PC-9 (cell line): ENCODE results near the gene PHF21A. TPM values are rescaled to one million over a fixed set of nuclear protein-coding genes. Genes with fewer than 3 reads are reported as not detected.

ENCODE experiments used
- BruUV-seq: library from RNA; stranded (reverse); fragments of 400-500 nt; replicated peaks from 2 replicates; lab custom pipeline; 2021; lab: Mats Ljungman, UMichigan
- CTCF ChIA-PET: fragments of 300-600 bp; sonication (Branson Sonifier 250); formaldehyde crosslinking; loops from one replicate; lab custom pipeline; 2022; ENCODE audit warnings: antibody characterized with exemption; lab: Charles Lee
- POLR2A ChIA-PET: fragments of 300-600 bp; sonication (Branson Sonifier 250); formaldehyde crosslinking; loops from one replicate; lab custom pipeline; 2022; ENCODE audit warnings: antibody characterized with exemption; ENCODE audit not compliant: unreplicated experiment; lab: Charles Lee
- DNase-seq, 2 experiments: peaks; one replicate each; pipeline versions ENCODE4 v3.0.0 to v3.0.0-alpha.2; 2015 to 2022; ENCODE audit warnings: mixed read lengths in 1 of 2
- H2AFZ ChIP-seq: fragments of 200-600 bp; sonication (generic); 2 replicates; pipeline ENCODE4 v1.8.1; 2017; ENCODE audit warnings: antibody characterized with exemption
- H3F3A ChIP-seq: fragments of 200-600 bp; sonication (generic); 2 replicates; pipeline ENCODE4 v1.8.1; 2017; ENCODE audit warnings: antibody characterized with exemption, mild to moderate bottlenecking, low read depth; ENCODE audit not compliant: insufficient read depth
- H3K27ac ChIP-seq: fragments of 200-600 bp; sonication (generic); 2 replicates; pipeline ENCODE4 v1.6.1; 2016; ENCODE audit warnings: mixed run types
- H3K27me3 ChIP-seq: fragments of 200-600 bp; sonication (generic); 2 replicates; pipeline ENCODE4 v1.6.1; 2016; ENCODE audit warnings: low read depth, mixed run types; ENCODE audit not compliant: insufficient read depth
- H3K36me3 ChIP-seq: fragments of 200-600 bp; sonication (generic); 2 replicates; pipeline ENCODE4 v1.6.1; 2016; ENCODE audit warnings: low read depth, mixed run types
- H3K4me1 ChIP-seq: fragments of 200-600 bp; sonication (generic); replicated peaks from 2 replicates; pipeline ENCODE4 v1.6.1; 2016; ENCODE audit warnings: mixed run types; ENCODE audit not compliant: insufficient read depth
- H3K4me2 ChIP-seq: fragments of 200-600 bp; sonication (generic); 2 replicates; pipeline ENCODE4 v1.6.1; 2017; ENCODE audit warnings: mixed run types
- H3K4me3 ChIP-seq: fragments of 200-600 bp; sonication (generic); 2 replicates; pipeline ENCODE4 v1.6.1; 2016; ENCODE audit warnings: mixed run types
- H3K79me2 ChIP-seq: fragments of 200-600 bp; sonication (generic); 2 replicates; pipeline ENCODE4 v1.6.1; 2017; ENCODE audit warnings: low read depth, mixed run types
- H3K9me2 ChIP-seq: fragments of 200-600 bp; sonication (generic); 2 replicates; pipeline ENCODE4 v1.8.1; 2017; ENCODE audit warnings: mild to moderate bottlenecking; ENCODE audit not compliant: insufficient read depth
- H3K9me3 ChIP-seq: fragments of 200-600 bp; sonication (generic); 2 replicates; pipeline ENCODE4 v1.8.1; 2016; ENCODE audit warnings: low read depth; ENCODE audit not compliant: insufficient read depth
- H4K20me1 ChIP-seq: fragments of 200-600 bp; sonication (generic); 2 replicates; pipeline ENCODE4 v1.8.1; 2017; ENCODE audit not compliant: insufficient read depth
- CTCF ChIP-seq: fragments of 200-600 bp; sonication (generic); conservative IDR thresholded peaks from 2 replicates; pipeline ENCODE4 v1.6.1; 2017; ENCODE audit warnings: mixed run types, antibody characterized with exemption, mild to moderate bottlenecking, moderate library complexity
- EZH2 ChIP-seq: fragments of 200-600 bp; sonication (generic); IDR thresholded peaks from 2 replicates; pipeline ENCODE4 v1.8.0; 2017; ENCODE audit warnings: antibody characterized with exemption, low read depth
- intact Hi-C: fragments of 100-400 bp; cut with micrococcal nuclease; formaldehyde crosslinking; loops from one replicate; pipeline ENCODE4 v1.10.0; 2022; ENCODE audit not compliant: unreplicated experiment
- total RNA-seq: library from RNA; stranded (reverse); gene quantifications from 2 replicates; pipeline ENCODE4 v1.2.3, GENCODE V29; 2021

Gene PHF21A
- total RNA-seq, 1 experiment from 2014 or later: 54.3 TPM

GRCh38 chr11:46107408-46107718, 13.9 kb downstream of the PHF21A start:
- ChIA-PET POLR2A (no interaction called here), CTCF (no interaction called here)
- BruUV-seq: no TSS peak
- Histone ChIP-seq H3K79me2 (peaks cover 10% of the 10 kb centered on the region), H3K27me3 (no peaks in the 10 kb centered on the region), H2AFZ (no peak overlapping the region), H3K9me3 (no peaks in the 10 kb centered on the region), H3K27ac (no peak overlapping the region), H3K4me3 (no peak overlapping the region), H4K20me1 (peaks cover 17% of the 10 kb centered on the region), H3K4me1 (no peaks in the 10 kb centered on the region), H3F3A (no peaks in the 10 kb centered on the region), H3K4me2 (no peak overlapping the region), H3K9me2 (no peaks in the 10 kb centered on the region), H3K36me3 (no peaks in the 10 kb centered on the region)
- DNase-seq: no peak
- TF ChIP-seq CTCF: no peak
- no peak for TF ChIP-seq EZH2
- intact Hi-C loops: no loop called here

- intact Hi-C loops: no loop called here
- H3K4me1 ChIP-seq: no peaks in the 10 kb centered on the region
- peaks cover 5% of the 10 kb centered on the region for H3K79me2 ChIP-seq
- no peaks in the 10 kb centered on the region for H3K9me3 ChIP-seq
- no peaks in the 10 kb centered on the region for H3K36me3 ChIP-seq
- ChIA-PET CTCF (no interaction called here), POLR2A (no interaction called here)
- H3F3A ChIP-seq: no peaks in the 10 kb centered on the region
- no peak for TF ChIP-seq EZH2
- no peak for TF ChIP-seq CTCF
- no peak overlapping the region for H3K4me3 ChIP-seq
- no peaks in the 10 kb centered on the region for H3K9me2 ChIP-seq
- no peak overlapping the region for H2AFZ ChIP-seq
- no peak overlapping the region for H3K27ac ChIP-seq
- DNase-seq: no peak
- H3K27me3 ChIP-seq: no peaks in the 10 kb centered on the region
- H4K20me1 ChIP-seq: peaks cover 17% of the 10 kb centered on the region
- no peak overlapping the region for H3K4me2 ChIP-seq
- no TSS peak for BruUV-seq
Measured at GRCh38 chr11:46106530-46107407, 14.5 kb downstream of the PHF21A start.

GRCh38 chr11:46105926-46106325, 15.3 kb downstream of the PHF21A start:
- Histone ChIP-seq H3K79me2 (peaks cover 5% of the 10 kb centered on the region; the same call in 1 of the 2 replicates), H3K36me3 (no peaks in the 10 kb centered on the region)

More at GRCh38 chr11:46105926-46106325, 15.3 kb downstream of the PHF21A start:
- Histone ChIP-seq H3K27me3 (no peaks in the 10 kb centered on the region), H3K9me3 (no peaks in the 10 kb centered on the region), H3K4me2 (no peak overlapping the region), H2AFZ (no peak overlapping the region), H3K27ac (no peak overlapping the region), H3K9me2 (no peaks in the 10 kb centered on the region), H3K4me3 (no peak overlapping the region), H3F3A (no peaks in the 10 kb centered on the region), H4K20me1 (peaks cover 17% of the 10 kb centered on the region), H3K4me1 (no peaks in the 10 kb centered on the region)
- ChIA-PET POLR2A (no interaction called here), CTCF (no interaction called here)
- no peak for DNase-seq
- no TSS peak for BruUV-seq
- no peak for TF ChIP-seq EZH2
- TF ChIP-seq CTCF: no peak
- intact Hi-C loops: no loop called here
